OCI-LY7 (cell line): ENCODE results near the gene PLXDC2. TPM values are rescaled to one million over a fixed set of nuclear protein-coding genes. Genes with fewer than 3 reads are reported as not detected.

Source experiments
- BruUV-seq: library from RNA; stranded (reverse); fragments of 400-500 nt; replicated peaks from 2 replicates; lab custom pipeline; 2021; lab: Mats Ljungman, UMichigan
- CTCF ChIA-PET: fragments of 300-600 bp; sonication (Branson Sonifier 250); formaldehyde crosslinking; loops from one replicate; lab custom pipeline; 2022; ENCODE audit warnings: antibody characterized with exemption; ENCODE audit not compliant: unreplicated experiment; lab: Charles Lee
- POLR2A ChIA-PET: fragments of 300-600 bp; sonication (Branson Sonifier 250); formaldehyde crosslinking; loops from one replicate; lab custom pipeline; 2022; ENCODE audit warnings: antibody characterized with exemption; lab: Charles Lee
- DNase-seq: peaks from one replicate; pipeline ENCODE4 v3.0.0-alpha.2; 2015; ENCODE audit warnings: low spot score
- H2AFZ ChIP-seq: fragments of 200-600 bp; sonication (generic), shearing (Covaris generic); 2 replicates; pipeline ENCODE4 v1.6.1; 2014; ENCODE audit warnings: mild to moderate bottlenecking, antibody characterized with exemption, low read length, moderate library complexity
- H3K27ac ChIP-seq: fragments of 200-600 bp; sonication (generic); 2 replicates; pipeline ENCODE4 v1.5.1; 2014; ENCODE audit warnings: mixed run types, low read depth, mild to moderate bottlenecking, moderate library complexity, low read length, inconsistent platforms; ENCODE audit not compliant: poor library complexity, severe bottlenecking
- H3K36me3 ChIP-seq: fragments of 200-600 bp; sonication (generic); 2 replicates; pipeline ENCODE4 v1.6.1; 2014; ENCODE audit warnings: mild to moderate bottlenecking, antibody characterized with exemption, low read length, moderate library complexity, mixed read lengths; ENCODE audit not compliant: insufficient read depth
- H3K4me1 ChIP-seq: fragments of 200-600 bp; sonication (generic); 2 replicates; pipeline ENCODE4 v1.5.1; 2014; ENCODE audit warnings: mild to moderate bottlenecking, low read length; ENCODE audit not compliant: insufficient read depth, poor library complexity, severe bottlenecking
- H3K4me2 ChIP-seq: fragments of 200-600 bp; sonication (generic); 2 replicates; pipeline ENCODE4 v1.6.1; 2014; ENCODE audit warnings: mild to moderate bottlenecking, low read length
- H3K4me3 ChIP-seq: fragments of 200-600 bp; sonication (generic); 2 replicates; pipeline ENCODE4 v1.5.1; 2014; ENCODE audit warnings: mild to moderate bottlenecking, low read depth, low read length; ENCODE audit not compliant: poor library complexity, severe bottlenecking
- H3K79me2 ChIP-seq: fragments of 200-600 bp; sonication (generic); 2 replicates; pipeline ENCODE4 v1.6.1; 2016; ENCODE audit warnings: low read depth, mild to moderate bottlenecking, low read length, moderate library complexity, mixed read lengths; ENCODE audit not compliant: insufficient read depth
- H3K9me2 ChIP-seq: fragments of 200-600 bp; sonication (generic); 2 replicates; pipeline ENCODE4 v1.6.1; 2016; ENCODE audit warnings: mild to moderate bottlenecking, low read length, mixed read lengths; ENCODE audit not compliant: insufficient read depth
- H3K9me3 ChIP-seq: fragments of 200-600 bp; sonication (generic); 2 replicates; pipeline ENCODE4 v1.6.1; 2014; ENCODE audit warnings: mild to moderate bottlenecking, mixed run types, low read length, mixed read lengths
- H4K20me1 ChIP-seq: fragments of 200-600 bp; sonication (generic); 2 replicates; pipeline ENCODE4 v1.6.1; 2014; ENCODE audit warnings: mild to moderate bottlenecking, antibody characterized with exemption, low read length, moderate library complexity, mixed read lengths; ENCODE audit not compliant: insufficient read depth
- CTCF ChIP-seq: fragments of 200-600 bp; sonication (generic); conservative IDR thresholded peaks from 2 replicates; pipeline ENCODE4 v1.5.1; 2014; ENCODE audit warnings: mild to moderate bottlenecking, antibody characterized with exemption, low read length, moderate library complexity, mixed read lengths
- EZH2phosphoT487 ChIP-seq: fragments of 200-600 bp; sonication (generic); IDR thresholded peaks from 2 replicates; pipeline ENCODE4 v1.6.1; 2018; ENCODE audit warnings: low read depth, borderline replicate concordance, mild to moderate bottlenecking, mixed run types, antibody characterized with exemption, low read length, moderate library complexity, mixed read lengths
- intact Hi-C: fragments of 100-400 bp; cut with micrococcal nuclease; formaldehyde crosslinking; loops from one replicate; pipeline ENCODE4 v1.10.0; 2022; ENCODE audit not compliant: unreplicated experiment
- total RNA-seq, 2 experiments: library from RNA; depleted of rRNA in 1 of 2; stranded (reverse); fragments of >200 nt in 1 of 2; shearing (Covaris generic) in 1 of 2; gene quantifications; 2 replicates each; pipeline ENCODE4 v1.2.3, GENCODE V29; 2014 to 2022

PLXDC2 gene
- total RNA-seq, 2 experiments from 2014 or later, result not detected

- TF ChIP-seq EZH2phosphoT487 (no peak), CTCF (no peak)
- CTCF ChIA-PET, result no interaction called here
- POLR2A ChIA-PET, result interaction anchor here (0.6 kb wide), 1 partner anchor 211 kb away, joined by 3 read pairs; no protein-coding TSS in a partner anchor
Measured at GRCh38 chr10:19979628-19980027, 163.4 kb downstream of the PLXDC2 start.

DNA sequence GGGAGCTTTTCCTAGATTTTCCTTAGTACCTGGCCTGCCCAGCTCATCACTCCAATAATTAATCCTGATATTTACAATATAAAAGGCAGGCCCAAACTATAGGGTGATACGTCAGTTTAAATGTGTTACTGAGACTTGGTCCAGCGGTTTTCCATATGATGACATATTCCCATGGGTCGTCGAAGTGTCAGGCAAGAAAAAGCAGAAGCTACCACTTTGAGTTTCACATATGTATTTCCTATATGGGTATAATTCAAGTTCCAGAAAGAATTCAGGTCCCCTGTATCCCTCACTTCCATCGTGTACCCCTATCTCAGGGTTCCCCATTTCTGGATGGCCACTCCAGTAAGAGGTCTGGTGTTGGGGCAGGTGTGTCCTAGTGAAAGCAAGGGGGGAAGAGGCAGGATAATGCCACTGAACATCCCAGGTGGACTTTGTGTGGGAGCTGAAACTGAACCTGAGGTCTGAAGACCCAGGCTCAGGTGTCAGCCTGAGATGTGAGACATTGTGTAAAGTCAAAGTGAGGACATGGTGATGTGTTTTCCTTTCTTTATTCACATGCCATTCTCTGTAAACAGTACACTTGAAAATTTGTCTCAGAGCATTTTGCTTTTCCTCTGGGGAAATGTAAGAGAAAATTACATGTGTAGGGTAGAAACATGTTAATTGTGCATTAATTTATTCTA, 167.8 kb downstream of the PLXDC2 start:
- intact Hi-C loops, result no loop called here
- no peak for DNase-seq

More at GRCh38 chr10:19979628-19980027, 163.4 kb downstream of the PLXDC2 start:
- Histone ChIP-seq H4K20me1 (no peaks in the 10 kb centered on the region), H3K27ac (no peak overlapping the region), H3K9me2 (no peaks in the 10 kb centered on the region), H3K4me2 (no peak overlapping the region), H3K4me3 (no peak overlapping the region), H3K9me3 (no peaks in the 10 kb centered on the region), H3K36me3 (no peaks in the 10 kb centered on the region), H3K4me1 (no peaks in the 10 kb centered on the region), H2AFZ (no peak overlapping the region), H3K79me2 (no peaks in the 10 kb centered on the region)
- intact Hi-C loops, result no loop called here
- BruUV-seq, result no TSS peak
- no peak for DNase-seq

More for the DNA sequence above, 167.8 kb downstream of the PLXDC2 start:
- Histone ChIP-seq H3K9me3 (no peaks in the 10 kb centered on the region), H4K20me1 (no peaks in the 10 kb centered on the region), H3K27ac (no peak overlapping the region), H2AFZ (no peak overlapping the region), H3K4me2 (no peak overlapping the region), H3K36me3 (no peaks in the 10 kb centered on the region), H3K9me2 (no peaks in the 10 kb centered on the region), H3K4me1 (no peaks in the 10 kb centered on the region), H3K79me2 (no peaks in the 10 kb centered on the region), H3K4me3 (no peak overlapping the region)
- no TSS peak for BruUV-seq
- CTCF ChIA-PET, result no interaction called here
- TF ChIP-seq CTCF (no peak), EZH2phosphoT487 (no peak)
- POLR2A ChIA-PET, result interaction anchor here (0.6 kb wide), 1 partner anchor 21 kb away, joined by 5 read pairs; no protein-coding TSS in a partner anchor
